ENCODE measurements around the gene ILF2. TPM values are rescaled to one million over a fixed set of nuclear protein-coding genes. Genes with fewer than 3 reads are reported as not detected.

ILF2 gene
- total RNA-seq, 4 donors from 2014 or later, result 80.4 to 118 (median 105) TPM

DNA sequence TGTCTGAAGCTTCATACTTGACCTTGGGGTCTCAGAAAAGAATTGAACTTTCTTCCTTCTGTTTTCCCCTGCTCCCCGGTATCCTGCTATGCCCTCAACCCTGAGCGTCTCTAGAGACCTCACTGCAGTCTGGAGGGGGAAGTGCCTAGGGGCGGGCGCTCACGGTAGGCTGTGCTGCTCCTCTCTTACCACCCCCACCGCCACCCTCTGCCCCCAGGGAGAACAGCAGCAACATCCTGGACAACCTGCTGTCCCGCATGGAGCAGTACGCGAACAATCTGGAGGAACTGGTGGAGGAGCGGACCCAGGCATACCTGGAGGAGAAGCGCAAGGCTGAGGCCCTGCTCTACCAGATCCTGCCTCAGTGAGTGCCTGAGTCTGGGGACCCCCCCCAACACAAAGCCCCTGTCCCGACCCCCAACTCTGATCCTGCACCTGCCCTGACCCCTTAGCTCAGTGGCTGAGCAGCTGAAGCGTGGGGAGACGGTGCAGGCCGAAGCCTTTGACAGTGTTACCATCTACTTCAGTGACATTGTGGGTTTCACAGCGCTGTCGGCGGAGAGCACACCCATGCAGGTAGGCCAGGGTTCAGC is 18.0 kb upstream of the ILF2 start:
- no peak overlapping the region for H3K4me3 ChIP-seq (ENCODE audit: low read depth, poor library complexity, severe bottlenecking)
- TF ChIP-seq, protein P1, sequence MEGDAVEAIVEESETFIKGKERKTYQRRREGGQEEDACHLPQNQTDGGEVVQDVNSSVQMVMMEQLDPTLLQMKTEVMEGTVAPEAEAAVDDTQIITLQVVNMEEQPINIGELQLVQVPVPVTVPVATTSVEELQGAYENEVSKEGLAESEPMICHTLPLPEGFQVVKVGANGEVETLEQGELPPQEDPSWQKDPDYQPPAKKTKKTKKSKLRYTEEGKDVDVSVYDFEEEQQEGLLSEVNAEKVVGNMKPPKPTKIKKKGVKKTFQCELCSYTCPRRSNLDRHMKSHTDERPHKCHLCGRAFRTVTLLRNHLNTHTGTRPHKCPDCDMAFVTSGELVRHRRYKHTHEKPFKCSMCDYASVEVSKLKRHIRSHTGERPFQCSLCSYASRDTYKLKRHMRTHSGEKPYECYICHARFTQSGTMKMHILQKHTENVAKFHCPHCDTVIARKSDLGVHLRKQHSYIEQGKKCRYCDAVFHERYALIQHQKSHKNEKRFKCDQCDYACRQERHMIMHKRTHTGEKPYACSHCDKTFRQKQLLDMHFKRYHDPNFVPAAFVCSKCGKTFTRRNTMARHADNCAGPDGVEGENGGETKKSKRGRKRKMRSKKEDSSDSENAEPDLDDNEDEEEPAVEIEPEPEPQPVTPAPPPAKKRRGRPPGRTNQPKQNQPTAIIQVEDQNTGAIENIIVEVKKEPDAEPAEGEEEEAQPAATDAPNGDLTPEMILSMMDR (IDR thresholded peaks at IDR 0.05), result no peak
- TF ChIP-seq POLR2A (IDR thresholded peaks at IDR 0.05), result no peak

DNA sequence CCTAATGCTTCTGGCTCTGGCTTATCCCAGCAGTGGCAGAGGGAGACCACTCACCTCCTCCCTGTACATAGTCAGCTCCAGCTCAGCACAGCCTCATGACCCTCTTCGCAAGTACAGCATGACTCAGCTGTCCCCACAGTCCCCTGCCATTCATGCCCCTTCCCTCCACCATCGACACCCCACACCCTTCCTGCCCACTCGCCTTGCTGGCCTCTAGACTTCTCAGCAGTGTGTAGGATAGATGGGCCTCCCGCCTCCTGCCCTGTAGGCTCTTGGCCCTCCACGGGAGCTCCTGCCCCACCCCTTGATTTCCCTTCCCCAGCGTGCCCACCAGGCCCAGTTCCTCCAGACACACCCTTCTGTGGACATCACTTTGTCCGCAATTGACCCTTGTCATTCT is 17.5 kb upstream of the ILF2 start:
- H3K4me3 ChIP-seq (ENCODE audit: low read depth, poor library complexity, severe bottlenecking), result no peak overlapping the region
- intact Hi-C loops (cut with DNase I; ENCODE audit: low total_unique reads), result loop anchor here (10.0 kb wide), 1 partner anchor 57 kb away; no protein-coding TSS in a partner anchor
- DNase-seq (ENCODE audit: low spot score in 2 of 2), result no peak
- TF ChIP-seq, protein P1 (IDR thresholded peaks at IDR 0.05), result no peak
- TF ChIP-seq POLR2A (IDR thresholded peaks at IDR 0.05), result no peak
- 87 to 91% methylated on average over 7 of the region's 7 CpGs for WGBS, 2 donors

More for the DNA sequence above, 18.0 kb upstream of the ILF2 start:
- DNase-seq (ENCODE audit: low spot score in 2 of 2), result no peak
- WGBS, 2 donors, result 91 to 93% methylated on average over 12 to 17 of the region's 18 CpGs
- intact Hi-C loops (cut with DNase I; ENCODE audit: low total_unique reads), result loop anchor here (10.0 kb wide), 1 partner anchor 56 kb away; no protein-coding TSS in a partner anchor

DNA sequence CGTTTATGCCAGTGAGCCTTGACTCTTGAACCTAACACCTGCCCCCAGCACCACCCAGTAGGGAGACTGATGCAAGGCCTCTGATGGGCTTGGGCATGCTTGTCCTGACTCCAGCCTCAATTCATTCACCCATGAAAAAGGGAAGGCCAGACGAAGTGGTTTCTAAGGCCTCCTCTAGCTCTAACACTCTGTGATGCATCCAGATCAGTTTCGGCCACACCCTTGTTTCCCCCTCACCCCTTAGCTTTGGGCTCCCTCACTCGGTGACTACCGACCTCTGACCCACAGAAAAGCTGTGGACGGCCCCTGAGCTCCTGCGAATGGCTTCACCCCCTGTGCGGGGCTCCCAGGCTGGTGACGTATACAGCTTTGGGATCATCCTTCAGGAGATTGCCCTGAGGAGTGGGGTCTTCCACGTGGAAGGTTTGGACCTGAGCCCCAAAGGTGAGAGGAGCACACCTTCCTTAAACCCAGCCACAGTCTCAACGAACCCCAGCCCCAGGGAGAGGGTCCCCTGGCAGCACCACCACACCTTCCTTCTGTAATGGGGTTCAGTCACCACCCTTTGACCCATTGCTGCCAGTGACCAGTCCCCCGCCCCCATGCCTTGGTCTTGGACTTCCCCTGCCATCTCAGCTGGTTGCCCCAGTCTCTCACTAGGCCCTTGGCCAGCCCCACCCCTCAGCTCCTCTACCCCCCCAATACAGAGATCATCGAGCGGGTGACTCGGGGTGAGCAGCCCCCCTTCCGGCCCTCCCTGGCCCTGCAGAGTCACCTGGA is 16.7 kb upstream of the ILF2 start:
- DNase-seq (ENCODE audit: low spot score in 2 of 2), result no peak
- WGBS, 2 donors, result 91% methylated on average over 16 of the region's 16 CpGs
- intact Hi-C loops (cut with DNase I; ENCODE audit: low total_unique reads), result loop anchor here (10.0 kb wide), 1 partner anchor 57 kb away; no protein-coding TSS in a partner anchor

DNA sequence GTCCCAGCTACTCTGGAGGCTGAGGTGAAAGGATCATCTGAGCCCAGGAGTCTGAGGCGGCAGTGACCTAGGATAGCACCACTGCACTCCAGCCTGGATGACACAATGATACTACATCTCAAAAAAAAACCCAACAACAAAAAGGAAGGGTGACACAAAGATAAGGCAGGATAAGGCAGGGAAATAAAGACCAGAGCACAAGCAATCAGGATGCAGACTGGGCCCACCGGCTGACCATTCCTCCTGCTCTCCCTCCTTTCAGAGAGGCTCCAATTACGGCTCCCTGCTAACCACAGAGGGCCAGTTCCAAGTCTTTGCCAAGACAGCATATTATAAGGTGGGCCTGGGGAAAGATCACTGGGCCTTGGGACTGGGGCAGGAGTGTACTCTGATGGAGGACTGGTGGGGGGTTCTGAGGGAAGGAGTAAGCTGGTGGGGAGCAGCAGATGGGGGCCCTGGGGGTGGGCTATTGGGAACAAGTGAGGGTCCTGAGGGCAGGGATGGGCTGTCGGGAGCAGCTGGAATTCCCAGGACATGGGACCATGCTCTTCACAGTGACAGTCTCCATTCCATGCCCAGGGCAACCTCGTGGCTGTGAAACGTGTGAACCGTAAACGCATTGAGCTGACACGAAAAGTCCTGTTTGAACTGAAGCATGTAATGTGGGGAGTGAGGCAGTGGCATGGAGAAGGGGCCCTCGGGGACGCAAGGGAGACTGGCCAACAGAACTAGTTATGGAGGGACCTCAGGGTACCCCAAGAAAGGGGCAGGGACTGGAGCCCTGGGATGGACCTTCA is 14.9 kb upstream of the ILF2 start:
- DNase-seq (ENCODE audit: low spot score in 2 of 2), result no peak
- TF ChIP-seq, protein P1 (IDR thresholded peaks at IDR 0.05), result no peak
- no peak for TF ChIP-seq POLR2A (IDR thresholded peaks at IDR 0.05)
- intact Hi-C loops (cut with DNase I; ENCODE audit: low total_unique reads), result loop anchor here (10.0 kb wide), 1 partner anchor 59 kb away; no protein-coding TSS in a partner anchor
- WGBS, 2 donors, result 83% methylated on average over 11 of the region's 11 CpGs
- no peak overlapping the region for H3K4me3 ChIP-seq (ENCODE audit: low read depth, poor library complexity, severe bottlenecking)

More for the DNA sequence above, 16.7 kb upstream of the ILF2 start:
- TF ChIP-seq POLR2A (IDR thresholded peaks at IDR 0.05), result no peak
- TF ChIP-seq, protein P1 (IDR thresholded peaks at IDR 0.05), result no peak
- no peak overlapping the region for H3K4me3 ChIP-seq (ENCODE audit: low read depth, poor library complexity, severe bottlenecking)

DNA sequence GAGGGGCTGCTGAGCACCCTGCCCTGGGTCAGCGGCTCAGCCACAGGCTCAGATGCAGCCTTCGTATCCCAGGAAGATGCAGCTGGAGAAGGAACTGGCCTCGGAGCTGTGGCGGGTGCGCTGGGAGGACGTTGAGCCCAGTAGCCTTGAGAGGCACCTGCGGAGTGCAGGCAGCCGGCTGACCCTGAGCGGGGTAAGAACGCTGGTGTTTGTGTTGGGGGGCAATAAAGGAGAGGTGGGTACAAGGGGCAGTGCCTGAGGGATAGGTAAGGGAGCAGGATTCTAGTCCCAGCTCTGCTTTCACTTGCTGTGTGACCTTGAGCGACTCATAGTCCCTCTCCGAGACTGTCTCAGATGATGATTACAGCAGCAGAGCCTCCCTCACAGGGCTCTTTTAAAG is 14.1 kb upstream of the ILF2 start:
- intact Hi-C loops (cut with DNase I; ENCODE audit: low total_unique reads), result loop anchor here (10.0 kb wide), 1 partner anchor 60 kb away; no protein-coding TSS in a partner anchor
- no peak overlapping the region for H3K4me3 ChIP-seq (ENCODE audit: low read depth, poor library complexity, severe bottlenecking)
- no peak for TF ChIP-seq POLR2A (IDR thresholded peaks at IDR 0.05)
- TF ChIP-seq, protein P1 (IDR thresholded peaks at IDR 0.05), result no peak
- 92% methylated on average over 12 of the region's 12 CpGs for WGBS, 2 donors
- no peak for DNase-seq (ENCODE audit: low spot score in 2 of 2)
